Keratinocyte (primary cell): ENCODE data around the gene NLRP6. TPM values are rescaled to one million over a fixed set of nuclear protein-coding genes. Genes with fewer than 3 reads are reported as not detected.
"Not testable (repeated sequence)": the region's sequence is repeated elsewhere in the genome, so short reads cannot be mapped to it uniquely, and the experiment has no call there.

ENCODE experiments used
- DNase-seq: peaks from one replicate; pipeline ENCODE4 v3.0.0-alpha.2; 2011; ENCODE audit warnings: low read depth, missing footprints, low spot score
- FAIRE-seq: peaks from 2 replicates; lab custom pipeline; 2011; peaks lifted over from hg19 to GRCh38; lab: Jason Lieb, UNC
- H2AFZ ChIP-seq: 2 replicates; pipeline ENCODE4 v1.6.0; 2012; ENCODE audit warnings: low read length, control low read depth, inconsistent platforms; ENCODE audit not compliant: control insufficient read depth
- H3K27ac ChIP-seq: 2 replicates; pipeline ENCODE4 v1.5.1; 2011; ENCODE audit warnings: low read length; ENCODE audit not compliant: control insufficient read depth, insufficient read depth
- H3K27me3 ChIP-seq: 3 replicates; pipeline ENCODE4 v1.6.0; 2011; ENCODE audit warnings: low read length; ENCODE audit not compliant: control insufficient read depth, insufficient read depth; ENCODE audit errors: extremely low read depth
- H3K36me3 ChIP-seq, 2 experiments: 2 replicates in 1 of 2; 3 replicates in 1 of 2; pipeline ENCODE4 v1.5.1; 2011; ENCODE audit warnings: low read length in 2 of 2, mild to moderate bottlenecking in 1 of 2; ENCODE audit not compliant: control insufficient read depth in 2 of 2, insufficient read depth in 2 of 2; ENCODE audit errors: extremely low read depth in 1 of 2
- H3K4me1 ChIP-seq: 3 replicates; pipeline ENCODE4 v1.5.1; 2011; ENCODE audit warnings: low read length; ENCODE audit not compliant: control insufficient read depth, insufficient read depth; ENCODE audit errors: extremely low read depth
- H3K4me2 ChIP-seq: 3 replicates; pipeline ENCODE4 v1.6.0; 2011; ENCODE audit warnings: low read depth, low read length; ENCODE audit not compliant: control insufficient read depth, insufficient read depth; ENCODE audit errors: extremely low read depth
- H3K4me3 ChIP-seq, 3 experiments: fragments of 200-600 bp in 1 of 3; sonication (generic) in 1 of 3; 2 replicates in 2 of 3; 3 replicates in 1 of 3; pipeline ENCODE4 v1.5.1; 2011 to 2016; ENCODE audit warnings: low read length in 3 of 3, mild to moderate bottlenecking in 3 of 3, control low read depth in 2 of 3, inconsistent platforms in 1 of 3, low read depth in 1 of 3, mixed read lengths in 1 of 3, mixed run types in 1 of 3, moderate library complexity in 1 of 3; ENCODE audit not compliant: control insufficient read depth in 2 of 3, insufficient read depth in 2 of 3; ENCODE audit errors: extremely low read depth in 1 of 3
- H3K79me2 ChIP-seq: 2 replicates; pipeline ENCODE4 v1.6.0; 2012; ENCODE audit warnings: low read length; ENCODE audit not compliant: control insufficient read depth, insufficient read depth
- H3K9ac ChIP-seq: 3 replicates; pipeline ENCODE4 v1.6.0; 2011; ENCODE audit warnings: low read length; ENCODE audit not compliant: control insufficient read depth, insufficient read depth; ENCODE audit errors: extremely low read depth
- H3K9me1 ChIP-seq: 3 replicates; pipeline ENCODE4 v1.6.0; 2011; ENCODE audit warnings: low read length; ENCODE audit not compliant: control insufficient read depth, insufficient read depth; ENCODE audit errors: extremely low read depth
- H3K9me3 ChIP-seq: 2 replicates; pipeline ENCODE4 v1.5.1; 2012; ENCODE audit warnings: low read depth, low read length; ENCODE audit not compliant: control insufficient read depth
- H4K20me1 ChIP-seq: 3 replicates; pipeline ENCODE4 v1.6.0; 2011; ENCODE audit warnings: low read length; ENCODE audit not compliant: control insufficient read depth, insufficient read depth; ENCODE audit errors: extremely low read depth
- EZH2 ChIP-seq: IDR thresholded peaks from one replicate; pipeline ENCODE4 v1.6.1; 2012; ENCODE audit warnings: inconsistent platforms, mild to moderate bottlenecking, low read length, moderate library complexity
- dilution Hi-C: fragments of 300-500 bp; cut with MboI; formaldehyde crosslinking; loops from one replicate; pipeline ENCODE4 v1.7.0; 2020; ENCODE audit warnings: low sequenced_read_pairs; ENCODE audit not compliant: extremely low pct_ligation_motif_present
- polyA plus RNA-seq, 5 experiments: library from polyadenylated mRNA; depleted of rRNA in 3 of 5; stranded (reverse) in 3 of 5; stranded (forward) in 1 of 5; unstranded in 1 of 5; fragments of >200 nt; gene quantifications; 1 replicate in 1 of 5; 2 replicates in 3 of 5; 3 replicates in 1 of 5; pipeline versions ENCODE4 v1.2.1 to v1.2.3, GENCODE V29; 2011 to 2012; ENCODE audit warnings: missing spikeins in 2 of 5, low read depth in 1 of 5, low replicate concordance in 1 of 5
- TF ChIP-seq, protein P1 (sequence below), 3 experiments: IDR thresholded peaks in 1 of 3; conservative IDR thresholded peaks in 1 of 3; optimal IDR thresholded peaks in 1 of 3; 2 replicates in 2 of 3; 3 replicates in 1 of 3; pipeline versions ENCODE3 to v1.5.1; 2011; ENCODE audit warnings: low read length in 3 of 3, mild to moderate bottlenecking in 3 of 3, moderate library complexity in 2 of 3, control low read depth in 1 of 3, inconsistent platforms in 1 of 3; ENCODE audit not compliant: insufficient read depth in 2 of 3; ENCODE audit errors: extremely low read depth in 1 of 3

The NLRP6 gene
- polyA plus RNA-seq, 1 donor (not counting 4 experiments of a cell fraction or from before 2014, with no cell fraction given) = not detected

- dilution Hi-C loops = no loop called here
- no peak for DNase-seq
These were observed 41.1 kb upstream of the NLRP6 start, which contains the start of gene PSMD13 for GRCh38 chr11:236774-237767. TSS of gene PSMD13 (plus strand) at chr11:236976. CDS start at chr11:237050, 74 bp downstream.

DNA sequence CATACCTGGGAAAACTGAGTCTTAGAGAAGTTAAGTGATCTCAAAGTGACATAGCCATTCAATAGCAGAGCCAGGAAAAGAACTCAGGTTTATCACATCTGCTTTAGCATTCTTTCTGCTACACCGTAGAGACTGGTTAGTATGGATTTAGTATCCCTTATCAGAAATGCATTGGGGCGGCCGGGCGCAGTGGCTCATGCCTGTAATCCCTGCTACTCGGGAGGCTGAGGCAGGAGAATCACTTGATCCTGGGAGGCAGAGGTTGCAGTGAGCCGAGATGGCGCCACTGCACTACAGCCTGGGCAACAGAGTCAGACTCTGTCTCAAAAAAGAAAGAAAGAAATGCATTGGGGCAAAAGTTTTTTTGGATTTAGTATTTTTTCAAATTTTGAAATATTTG, 39.9 kb upstream of the NLRP6 start:
- DNase-seq, H3K9ac ChIP-seq, H3K27ac ChIP-seq, H3K9me3 ChIP-seq, H3K27me3 ChIP-seq, FAIRE-seq, H4K20me1 ChIP-seq, H3K9me1 ChIP-seq, dilution Hi-C loops, H3K4me3 ChIP-seq, H2AFZ ChIP-seq: not testable (repeated sequence)
- Histone ChIP-seq H3K79me2 (peaks cover 59% of the 10 kb centered on the region), H3K36me3 (peaks cover 13 to 20% of the 10 kb centered on the region in 2 experiments), H3K4me2 (peak overlapping the region; percentile 100), H3K4me1 (peaks cover 12% of the 10 kb centered on the region)

More at GRCh38 chr11:236774-237767, 41.1 kb upstream of the NLRP6 start, which contains the start of gene PSMD13:
- peaks cover 13 to 16% of the 10 kb centered on the region in 2 experiments for H3K36me3 ChIP-seq
- peak within 1 kb of the TSS; percentile 100 for H3K4me2 ChIP-seq
- H3K9ac ChIP-seq = peak within 1 kb of the TSS; percentile 92
- no peaks in the 10 kb centered on the region for H3K9me3 ChIP-seq
- H4K20me1 ChIP-seq = no peaks in the 10 kb centered on the region
- H3K27me3 ChIP-seq = no peaks in the 10 kb centered on the region
- peak within 1 kb of the TSS; percentile 97 to 99 (median 98) for H3K4me3 ChIP-seq
- no peaks in the 10 kb centered on the region for H3K9me1 ChIP-seq
- H3K4me1 ChIP-seq = peaks cover 12% of the 10 kb centered on the region
- TF ChIP-seq, protein P1, sequence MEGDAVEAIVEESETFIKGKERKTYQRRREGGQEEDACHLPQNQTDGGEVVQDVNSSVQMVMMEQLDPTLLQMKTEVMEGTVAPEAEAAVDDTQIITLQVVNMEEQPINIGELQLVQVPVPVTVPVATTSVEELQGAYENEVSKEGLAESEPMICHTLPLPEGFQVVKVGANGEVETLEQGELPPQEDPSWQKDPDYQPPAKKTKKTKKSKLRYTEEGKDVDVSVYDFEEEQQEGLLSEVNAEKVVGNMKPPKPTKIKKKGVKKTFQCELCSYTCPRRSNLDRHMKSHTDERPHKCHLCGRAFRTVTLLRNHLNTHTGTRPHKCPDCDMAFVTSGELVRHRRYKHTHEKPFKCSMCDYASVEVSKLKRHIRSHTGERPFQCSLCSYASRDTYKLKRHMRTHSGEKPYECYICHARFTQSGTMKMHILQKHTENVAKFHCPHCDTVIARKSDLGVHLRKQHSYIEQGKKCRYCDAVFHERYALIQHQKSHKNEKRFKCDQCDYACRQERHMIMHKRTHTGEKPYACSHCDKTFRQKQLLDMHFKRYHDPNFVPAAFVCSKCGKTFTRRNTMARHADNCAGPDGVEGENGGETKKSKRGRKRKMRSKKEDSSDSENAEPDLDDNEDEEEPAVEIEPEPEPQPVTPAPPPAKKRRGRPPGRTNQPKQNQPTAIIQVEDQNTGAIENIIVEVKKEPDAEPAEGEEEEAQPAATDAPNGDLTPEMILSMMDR (optimal IDR thresholded peaks at IDR 0.05 in 1 of 3, IDR thresholded peaks at IDR 0.05 in 1 of 3, conservative IDR thresholded peaks at IDR 0.05 in 1 of 3; ENCODE audit: extremely low read depth in 1 of 3, insufficient read depth in 2 of 3, low read length in 3 of 3) = no peak
- no peak for TF ChIP-seq EZH2
- peak within 1 kb of the TSS; percentile 99 for H3K27ac ChIP-seq
- H3K79me2 ChIP-seq = peaks cover 58% of the 10 kb centered on the region
- H2AFZ ChIP-seq = peak within 1 kb of the TSS; percentile 91
- FAIRE-seq = peak; percentile 34
